Heart left ventricle (tissue), 16 donors: ENCODE data around the gene MKI67. TPM values are rescaled to one million over a fixed set of nuclear protein-coding genes. Genes with fewer than 3 reads are reported as not detected.
"Not testable (repeated sequence)": the region's sequence is repeated elsewhere in the genome, so short reads cannot be mapped to it uniquely, and the experiment has no call there.

ENCODE experiments used
- ATAC-seq, 4 donors: fragments of 200-7000 bp; cut with Tn5 transposase; one replicate each; pipeline ENCODE4 v1.9.1; 2020 to 2022; ENCODE audit warnings: moderate library complexity in 4 of 4, mild to moderate bottlenecking in 3 of 4, moderate number of reproducible peaks in 1 of 4
- DNase-seq, 5 donors: peaks; one replicate each; pipeline ENCODE4 v3.0.0-alpha.2; 2020
- H3K27ac ChIP-seq, 12 donors: fragments of 200-600 bp; sonication (generic) in 4 of 12; one replicate each; pipeline versions ENCODE4 v1.5.0 to v1.8.0; 2016 to 2022; ENCODE audit warnings: mild to moderate bottlenecking in 2 of 12
- H3K27me3 ChIP-seq, 9 donors: fragments of 200-600 bp; sonication (generic) in 2 of 9; one replicate each; pipeline versions ENCODE4 v1.5.1 to v1.8.0; 2016 to 2022; ENCODE audit warnings: mild to moderate bottlenecking in 3 of 9
- H3K36me3 ChIP-seq, 9 donors: fragments of 200-600 bp; sonication (generic) in 2 of 9; one replicate each; pipeline versions ENCODE4 v1.5.0 to v1.8.0; 2018 to 2022; ENCODE audit warnings: mild to moderate bottlenecking in 2 of 9
- H3K4me1 ChIP-seq, 12 donors: fragments of 200-600 bp; sonication (generic) in 4 of 12; one replicate each; pipeline versions ENCODE4 v1.5.0 to v1.8.0; 2016 to 2022; ENCODE audit warnings: mild to moderate bottlenecking in 3 of 12
- H3K4me3 ChIP-seq, 12 donors: fragments of 200-600 bp; sonication (generic) in 4 of 12; one replicate each; pipeline versions ENCODE4 v1.5.0 to v1.8.0; 2017 to 2022; ENCODE audit warnings: mild to moderate bottlenecking in 9 of 12, moderate library complexity in 4 of 12
- H3K9me3 ChIP-seq, 12 donors: fragments of 200-600 bp; sonication (generic) in 4 of 12; one replicate each; pipeline versions ENCODE4 v1.5.0 to v1.8.0; 2016 to 2022; ENCODE audit warnings: mild to moderate bottlenecking in 1 of 12
- POLR2A ChIP-seq, 2 donors: fragments of 450-650 bp; IDR thresholded peaks; one replicate each; pipeline ENCODE4 v1.6.1; 2017; ENCODE audit warnings: antibody characterized with exemption in 2 of 2, mild to moderate bottlenecking in 2 of 2, moderate library complexity in 2 of 2
- WGBS, 4 donors: extraction: QIAGEN DNeasy Blood & Tissue Kit in 2 of 4; methylation state at CpG; one replicate each; pipeline versions ENCODE4 v1.1.5 to v1.1.7; 2013 to 2018; 5-methylcytosine and 5-hydroxymethylcytosine counted together
- intact Hi-C, 10 donors: fragments of 100-400 bp; cut with DNase I; formaldehyde crosslinking; loops; one replicate each; pipeline versions ENCODE4 v1.11.1 to v1.14.2; 2022
- polyA plus RNA-seq, 2 donors: library from polyadenylated mRNA; stranded (reverse); fragments of 200-250 nt; gene quantifications; one replicate each; pipeline ENCODE4 v1.2.3, GENCODE V29; 2013
- total RNA-seq, 9 donors: library from RNA; depleted of rRNA in 2 of 9; stranded (reverse); fragments of >200 nt in 2 of 9; fragmentation: NEBNext Ultra II Directional in 3 of 9; extraction: Animal tissue kit (Norgen Biotek cat#: 25700) in 3 of 9; gene quantifications; one replicate each; pipeline versions ENCODE4 v1.1.0 to v1.2.4, GENCODE V29; 2016 to 2023
- TF ChIP-seq, protein P1 (sequence below), 12 donors: fragments of 200-600 bp; sonication (generic) in 4 of 12; IDR thresholded peaks; one replicate each; pipeline versions ENCODE4 v1.5.0 to v1.8.0; 2018 to 2022; ENCODE audit warnings: antibody characterized with exemption in 12 of 12, mild to moderate bottlenecking in 5 of 12
- donor health status: ischemic (EF 13 %, LVEDD 7.1; RV severe dilation, severe dysfunction).
- donor health status: healthy with polysubstance abuse.
- donor health status: DM: no; HTN: yes; CAD: no.
- donor health status: DM: no; HTN: no; CAD: no.
- donor health status: ischemic (EF 25% LVEDD 6.9; RV normal size, moderate dysfunction).
- donor health status: ischemic (EF 25% LVEDD 5.7; RV mildly dilated, moderate dysfunction).
- donor health status: healthy.
- donor health status: DM: yes; HTN: yes; CAD: no.
- donor health status: ischemic (EF 35%, LVEDD 5.7; RV mildly dilated, moderate dysfunction).
- donor health status: nonischemic (EF 11% LVEDD 7.7; RV severe dilation, severe dysfunction).
- donor health status: DM: yes; HTN: yes; CAD: no.
- donor health status: PGD.
- donor health status: ischemic (EF 29% LVEDD 5.4; RV normal size, mild dysfunction).
- donor health status: nonischemic (EF 23%, LVEDD 6.1; RV moderate dilation, normal function).

Gene MKI67
- total and polyA plus RNA-seq, 11 donors, result 0.04 to 27.9 (median 0.52) TPM

DNA sequence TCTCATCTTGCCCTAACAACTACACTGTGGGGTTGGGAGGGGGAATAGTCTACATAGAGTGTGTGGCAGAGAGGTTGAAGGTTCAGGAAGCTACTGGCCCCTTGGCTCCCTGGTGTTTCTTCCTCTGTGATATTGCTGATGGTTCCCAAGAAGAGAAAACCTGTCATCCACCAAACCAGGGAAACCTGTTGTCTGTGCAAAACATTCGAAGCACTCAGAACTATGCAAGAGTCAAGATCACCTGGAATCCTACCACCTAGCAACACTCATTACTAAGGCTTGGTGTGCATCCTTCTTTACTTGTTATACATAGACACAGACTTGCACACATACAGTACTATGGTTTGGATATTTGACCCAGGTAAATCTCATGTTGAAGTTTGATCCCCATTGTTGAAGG, 46.5 kb upstream of the MKI67 start:
- TF ChIP-seq, protein P1, sequence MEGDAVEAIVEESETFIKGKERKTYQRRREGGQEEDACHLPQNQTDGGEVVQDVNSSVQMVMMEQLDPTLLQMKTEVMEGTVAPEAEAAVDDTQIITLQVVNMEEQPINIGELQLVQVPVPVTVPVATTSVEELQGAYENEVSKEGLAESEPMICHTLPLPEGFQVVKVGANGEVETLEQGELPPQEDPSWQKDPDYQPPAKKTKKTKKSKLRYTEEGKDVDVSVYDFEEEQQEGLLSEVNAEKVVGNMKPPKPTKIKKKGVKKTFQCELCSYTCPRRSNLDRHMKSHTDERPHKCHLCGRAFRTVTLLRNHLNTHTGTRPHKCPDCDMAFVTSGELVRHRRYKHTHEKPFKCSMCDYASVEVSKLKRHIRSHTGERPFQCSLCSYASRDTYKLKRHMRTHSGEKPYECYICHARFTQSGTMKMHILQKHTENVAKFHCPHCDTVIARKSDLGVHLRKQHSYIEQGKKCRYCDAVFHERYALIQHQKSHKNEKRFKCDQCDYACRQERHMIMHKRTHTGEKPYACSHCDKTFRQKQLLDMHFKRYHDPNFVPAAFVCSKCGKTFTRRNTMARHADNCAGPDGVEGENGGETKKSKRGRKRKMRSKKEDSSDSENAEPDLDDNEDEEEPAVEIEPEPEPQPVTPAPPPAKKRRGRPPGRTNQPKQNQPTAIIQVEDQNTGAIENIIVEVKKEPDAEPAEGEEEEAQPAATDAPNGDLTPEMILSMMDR (IDR thresholded peaks at IDR 0.05), result no peak
- TF ChIP-seq POLR2A (IDR thresholded peaks at IDR 0.05), result no peak
- Histone ChIP-seq H3K4me3 (no peak overlapping the region), H3K27ac (no peak overlapping the region), H3K36me3 (no peaks in the 10 kb centered on the region), H3K4me1 (no peaks in the 10 kb centered on the region), H3K27me3 (peaks cover 0 to 18% (median 0%) of the 10 kb centered on the region in 9 donors), H3K9me3 (peaks cover 0 to 32% (median 13%) of the 10 kb centered on the region in 12 donors)
- 58 to 80% (median 77%) methylated on average over 1 of the region's 1 CpG for WGBS, 4 donors
- ATAC-seq (no peak), DNase-seq (no peak)
- intact Hi-C loops, result no loop called here

DNA sequence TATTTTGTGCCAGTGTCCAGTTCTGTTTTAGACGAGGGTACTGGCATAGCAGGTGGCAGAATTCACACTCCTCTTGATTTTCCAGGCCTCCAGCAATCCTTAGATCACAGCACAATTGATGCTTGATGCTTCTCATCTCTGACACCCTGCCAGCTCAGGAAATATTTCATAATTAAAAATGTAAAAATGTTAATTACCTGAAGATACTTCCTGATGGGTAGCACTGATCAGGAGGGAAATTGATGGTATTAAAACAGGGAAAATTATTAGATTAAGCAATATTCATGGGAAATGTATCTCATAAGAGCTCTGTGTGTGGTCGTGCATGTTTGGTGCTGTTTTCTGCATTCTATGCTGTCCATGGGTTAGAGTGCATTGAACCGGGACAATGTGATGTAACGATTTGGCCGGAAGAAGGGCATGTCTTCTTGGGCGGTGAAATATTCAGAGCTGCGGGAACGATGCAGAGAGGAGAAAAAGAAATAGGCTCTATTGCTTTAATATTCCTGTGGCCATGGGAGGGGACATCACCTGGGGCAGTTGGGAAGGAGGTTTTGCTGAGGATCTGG, 43.7 kb upstream of the MKI67 start:
- H3K4me1 ChIP-seq, result no peaks in the 10 kb centered on the region
- TF ChIP-seq POLR2A (IDR thresholded peaks at IDR 0.05), result no peak
- TF ChIP-seq, protein P1 (IDR thresholded peaks at IDR 0.05), result no peak
- H3K27ac ChIP-seq, result no peak overlapping the region
- no peak overlapping the region for H3K4me3 ChIP-seq
- 75 to 87% (median 83%) methylated on average over 8 of the region's 8 CpGs for WGBS, 4 donors
- H3K36me3 ChIP-seq, result no peaks in the 10 kb centered on the region
- intact Hi-C loops, result no loop called here
- no peak for ATAC-seq
- peaks cover 0 to 19% (median 4%) of the 10 kb centered on the region in 9 donors for H3K27me3 ChIP-seq
- peaks cover 0 to 22% (median 9%) of the 10 kb centered on the region in 12 donors for H3K9me3 ChIP-seq
- DNase-seq, result no peak

DNA sequence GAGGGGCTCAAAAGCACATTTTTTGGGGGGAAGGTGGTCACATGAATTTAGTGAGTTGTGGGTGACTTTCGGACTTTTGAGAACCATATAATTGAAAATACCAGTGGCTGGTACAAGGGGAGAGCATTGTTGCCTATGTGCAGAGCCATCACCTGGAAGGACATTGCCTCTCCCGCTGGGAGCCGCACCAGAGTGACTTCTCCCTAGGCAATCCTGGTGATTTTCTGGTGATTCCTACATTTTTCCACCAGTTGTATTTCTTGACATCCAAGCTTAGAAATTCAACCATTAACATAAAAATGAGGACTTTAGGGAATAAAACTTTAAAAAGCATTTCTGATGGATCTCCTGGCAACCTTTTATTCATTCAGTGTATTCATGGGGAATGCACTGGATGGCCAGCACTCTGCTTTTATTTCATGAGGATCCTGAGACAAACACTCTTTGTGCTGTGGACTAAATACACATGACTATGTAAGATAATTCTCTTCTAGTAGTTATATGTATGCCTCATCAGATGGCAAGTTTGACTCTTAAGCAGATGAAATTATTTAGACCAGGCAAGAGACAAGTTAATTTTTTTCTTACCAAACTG, 41.8 kb upstream of the MKI67 start:
- Histone ChIP-seq H3K4me3 (no peak overlapping the region), H3K36me3 (no peaks in the 10 kb centered on the region), H3K27me3 (peaks cover 0 to 30% (median 5%) of the 10 kb centered on the region in 9 donors), H3K27ac (no peak overlapping the region), H3K4me1 (no peaks in the 10 kb centered on the region), H3K9me3 (peaks cover 0 to 11% (median 0%) of the 10 kb centered on the region in 12 donors)
- no peak for TF ChIP-seq POLR2A (IDR thresholded peaks at IDR 0.05)
- TF ChIP-seq, protein P1 (IDR thresholded peaks at IDR 0.05), result no peak
- DNase-seq (no peak), ATAC-seq (no peak)
- intact Hi-C loops, result no loop called here
- WGBS, 4 donors, result 82 to 92% (median 88%) methylated on average over 3 of the region's 3 CpGs

DNA sequence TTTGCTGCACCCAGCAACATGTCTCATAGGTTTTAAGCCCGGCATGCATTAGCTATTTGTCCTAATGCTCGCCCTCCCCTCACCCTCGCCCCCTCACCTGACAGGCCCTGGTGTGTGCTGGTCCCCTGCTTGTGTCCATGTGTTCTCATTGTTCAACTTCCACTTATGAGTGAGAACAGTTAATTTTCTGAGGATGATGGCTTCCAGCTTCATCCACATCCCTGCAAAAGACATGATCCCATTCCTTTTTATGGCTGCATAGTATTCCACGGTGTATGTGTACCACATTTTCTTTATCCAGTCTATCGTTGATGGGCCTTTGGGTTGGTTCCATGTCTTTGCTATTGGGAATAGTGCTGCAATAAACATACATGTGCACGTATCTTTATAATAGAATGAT, 40.9 kb upstream of the MKI67 start:
- H3K4me3 ChIP-seq, intact Hi-C loops, H3K36me3 ChIP-seq, H3K9me3 ChIP-seq, H3K27ac ChIP-seq, ATAC-seq, DNase-seq, H3K4me1 ChIP-seq: not testable (repeated sequence)
- WGBS, 4 donors, result 76 to 95% (median 91%) methylated on average over 6 of the region's 6 CpGs
- H3K27me3 ChIP-seq, result peaks cover 0 to 30% (median 5%) of the 10 kb centered on the region in 9 donors
